ENCODE data around the gene SLC45A2.

DNA sequence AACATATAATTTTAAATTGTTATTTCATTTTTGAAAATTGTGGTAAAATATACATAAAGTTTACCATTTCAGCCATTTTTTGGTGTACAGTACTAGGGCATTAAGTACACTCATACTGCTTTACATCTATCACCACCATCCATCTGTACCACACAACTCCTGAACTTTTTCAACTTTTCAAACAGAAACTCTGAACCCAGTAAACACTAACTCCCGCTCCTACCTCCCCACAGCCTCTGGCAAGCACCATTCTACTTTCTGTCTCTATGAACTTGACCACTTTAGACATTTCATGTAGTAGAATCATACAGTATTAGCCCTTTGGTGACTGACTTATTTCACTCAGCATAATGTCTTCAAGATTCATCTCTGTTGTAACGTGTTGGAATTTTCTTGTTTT lies 8.4 kb upstream of the SLC45A2 start:
- TF ChIP-seq, protein P1, sequence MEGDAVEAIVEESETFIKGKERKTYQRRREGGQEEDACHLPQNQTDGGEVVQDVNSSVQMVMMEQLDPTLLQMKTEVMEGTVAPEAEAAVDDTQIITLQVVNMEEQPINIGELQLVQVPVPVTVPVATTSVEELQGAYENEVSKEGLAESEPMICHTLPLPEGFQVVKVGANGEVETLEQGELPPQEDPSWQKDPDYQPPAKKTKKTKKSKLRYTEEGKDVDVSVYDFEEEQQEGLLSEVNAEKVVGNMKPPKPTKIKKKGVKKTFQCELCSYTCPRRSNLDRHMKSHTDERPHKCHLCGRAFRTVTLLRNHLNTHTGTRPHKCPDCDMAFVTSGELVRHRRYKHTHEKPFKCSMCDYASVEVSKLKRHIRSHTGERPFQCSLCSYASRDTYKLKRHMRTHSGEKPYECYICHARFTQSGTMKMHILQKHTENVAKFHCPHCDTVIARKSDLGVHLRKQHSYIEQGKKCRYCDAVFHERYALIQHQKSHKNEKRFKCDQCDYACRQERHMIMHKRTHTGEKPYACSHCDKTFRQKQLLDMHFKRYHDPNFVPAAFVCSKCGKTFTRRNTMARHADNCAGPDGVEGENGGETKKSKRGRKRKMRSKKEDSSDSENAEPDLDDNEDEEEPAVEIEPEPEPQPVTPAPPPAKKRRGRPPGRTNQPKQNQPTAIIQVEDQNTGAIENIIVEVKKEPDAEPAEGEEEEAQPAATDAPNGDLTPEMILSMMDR (IDR thresholded peaks at IDR 0.05 in 8 of 11, conservative IDR thresholded peaks at IDR 0.05 in 3 of 11), result no peak
- TF ChIP-seq POLR2AphosphoS5 (IDR thresholded peaks at IDR 0.05) (no peak), POLR2A (IDR thresholded peaks at IDR 0.05) (no peak)
